ENCODE data around the gene DOCK7. TPM values are rescaled to one million over a fixed set of nuclear protein-coding genes. Genes with fewer than 3 reads are reported as not detected.
"Not testable (repeated sequence)": the region's sequence is repeated elsewhere in the genome, so short reads cannot be mapped to it uniquely, and the experiment has no call there.

DOCK7 gene
- total RNA-seq, 1 donor from 2014 or later: 10.2 TPM

DNA sequence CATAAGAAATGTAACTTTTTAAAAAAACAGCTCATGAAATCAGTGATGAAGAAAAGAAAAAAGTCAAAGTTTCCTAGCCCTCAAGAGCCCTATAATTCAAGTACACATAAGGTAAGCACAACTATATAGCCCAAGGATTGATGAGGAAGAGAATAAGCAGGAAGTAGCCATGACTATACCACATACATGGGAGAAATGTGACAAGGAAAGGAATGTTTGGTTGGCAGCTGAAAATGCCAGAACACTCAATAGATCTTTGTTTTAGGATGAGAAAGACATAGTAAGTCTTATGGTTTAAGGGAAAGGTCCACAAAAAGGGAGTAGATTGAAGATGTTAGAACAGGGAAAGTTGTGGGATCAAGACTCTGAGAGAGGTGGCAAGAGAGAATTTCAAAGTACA is 5.7 kb downstream of the DOCK7 start:
- DNase-seq: no peak
- TF ChIP-seq, protein P1, sequence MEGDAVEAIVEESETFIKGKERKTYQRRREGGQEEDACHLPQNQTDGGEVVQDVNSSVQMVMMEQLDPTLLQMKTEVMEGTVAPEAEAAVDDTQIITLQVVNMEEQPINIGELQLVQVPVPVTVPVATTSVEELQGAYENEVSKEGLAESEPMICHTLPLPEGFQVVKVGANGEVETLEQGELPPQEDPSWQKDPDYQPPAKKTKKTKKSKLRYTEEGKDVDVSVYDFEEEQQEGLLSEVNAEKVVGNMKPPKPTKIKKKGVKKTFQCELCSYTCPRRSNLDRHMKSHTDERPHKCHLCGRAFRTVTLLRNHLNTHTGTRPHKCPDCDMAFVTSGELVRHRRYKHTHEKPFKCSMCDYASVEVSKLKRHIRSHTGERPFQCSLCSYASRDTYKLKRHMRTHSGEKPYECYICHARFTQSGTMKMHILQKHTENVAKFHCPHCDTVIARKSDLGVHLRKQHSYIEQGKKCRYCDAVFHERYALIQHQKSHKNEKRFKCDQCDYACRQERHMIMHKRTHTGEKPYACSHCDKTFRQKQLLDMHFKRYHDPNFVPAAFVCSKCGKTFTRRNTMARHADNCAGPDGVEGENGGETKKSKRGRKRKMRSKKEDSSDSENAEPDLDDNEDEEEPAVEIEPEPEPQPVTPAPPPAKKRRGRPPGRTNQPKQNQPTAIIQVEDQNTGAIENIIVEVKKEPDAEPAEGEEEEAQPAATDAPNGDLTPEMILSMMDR (IDR thresholded peaks at IDR 0.05; ENCODE audit: borderline replicate concordance): no peak
- H3K27me3 ChIP-seq (ENCODE audit: low read depth): no peaks in the 10 kb centered on the region
- H3K4me1 ChIP-seq: peaks cover 31% of the 10 kb centered on the region
- H3K36me3 ChIP-seq: no peaks in the 10 kb centered on the region
- no peaks in the 10 kb centered on the region for H3K9me3 ChIP-seq (replicated peaks)
- no peak overlapping the region for H3K27ac ChIP-seq (replicated peaks)
- H3K4me3 ChIP-seq: no peak overlapping the region
- intact Hi-C loops (cut with micrococcal nuclease): no loop called here

DNA sequence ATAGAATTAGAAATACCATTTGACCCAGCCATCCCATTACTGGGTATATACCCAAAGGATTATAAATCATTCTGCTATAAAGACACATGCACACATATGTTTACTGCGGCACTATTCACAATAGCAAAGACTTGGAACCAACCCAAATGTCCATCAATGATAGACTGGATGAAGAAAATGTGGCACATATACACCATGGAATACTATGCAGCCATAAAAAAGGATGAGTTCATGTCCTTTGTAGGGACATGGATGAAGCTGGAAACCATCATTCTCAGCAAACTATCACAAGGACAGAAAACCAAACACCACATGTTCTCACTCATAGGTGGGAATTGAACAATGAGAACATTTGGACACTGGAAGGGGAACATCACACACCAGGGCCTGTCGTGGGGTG is 7.2 kb downstream of the DOCK7 start:
- intact Hi-C loops (cut with micrococcal nuclease); H3K4me3 ChIP-seq; H3K27me3 ChIP-seq (ENCODE audit: low read depth); H3K27ac ChIP-seq (replicated peaks); H3K9me3 ChIP-seq (replicated peaks); DNase-seq; H3K36me3 ChIP-seq: not testable (repeated sequence)
- peaks cover 28% of the 10 kb centered on the region for H3K4me1 ChIP-seq

DNA sequence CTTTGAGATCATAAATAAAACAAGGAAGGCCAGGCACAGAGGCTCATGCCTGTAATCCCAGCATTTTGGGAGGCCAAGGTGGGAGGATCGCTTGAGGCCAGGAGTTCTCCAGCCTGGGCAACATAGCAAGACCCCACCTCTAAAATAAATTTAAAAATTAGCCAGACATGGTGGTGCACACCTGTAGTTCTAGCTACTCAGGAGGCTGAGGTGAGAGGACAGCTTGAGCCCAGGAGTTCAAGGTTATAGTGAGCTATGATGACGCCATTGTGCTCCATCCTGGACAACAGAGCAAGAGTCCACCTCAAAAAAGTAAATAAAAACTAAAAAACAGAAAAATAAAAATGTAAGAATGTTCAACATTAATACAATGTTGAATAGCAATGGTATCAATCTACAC is 10.4 kb downstream of the DOCK7 start:
- peaks cover 20% of the 10 kb centered on the region for H3K4me1 ChIP-seq
- H3K9me3 ChIP-seq (replicated peaks); H3K4me3 ChIP-seq; DNase-seq; intact Hi-C loops (cut with micrococcal nuclease); H3K27ac ChIP-seq (replicated peaks); H3K36me3 ChIP-seq; H3K27me3 ChIP-seq (ENCODE audit: low read depth): not testable (repeated sequence)

DNA sequence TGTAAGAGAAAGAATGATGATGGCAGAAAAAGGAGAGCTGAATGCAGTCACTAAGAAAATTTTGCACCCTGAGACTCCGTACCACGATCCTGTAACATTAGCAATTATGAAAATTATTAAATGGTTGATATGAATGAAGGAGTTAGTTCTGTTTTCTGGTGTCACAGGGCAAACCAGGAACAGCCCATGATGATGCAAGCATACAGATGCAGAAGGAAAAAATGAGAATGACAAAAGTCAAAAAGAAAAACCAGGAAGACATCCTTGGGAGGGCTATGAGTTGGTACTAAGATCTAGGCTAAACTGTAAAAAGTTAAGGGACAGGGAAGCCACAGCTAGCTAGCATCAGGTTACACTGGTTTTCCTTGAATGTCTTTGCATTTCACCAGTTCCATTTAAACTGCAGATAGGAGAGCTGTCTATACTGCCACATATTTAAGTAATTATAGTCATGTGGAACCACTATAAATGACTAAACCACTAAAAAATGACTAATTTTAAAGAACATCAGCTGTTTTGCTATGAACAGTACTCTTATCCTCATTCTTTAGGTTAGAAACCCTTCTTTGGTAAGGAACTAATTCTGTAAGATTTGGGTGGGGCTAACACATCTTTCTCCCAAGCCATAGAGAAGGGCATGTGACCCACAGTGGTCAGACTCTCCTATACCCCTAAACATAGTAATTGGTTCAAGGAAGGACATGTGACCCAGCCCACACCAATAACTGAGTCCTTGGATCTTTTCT is 11.4 kb downstream of the DOCK7 start:
- TF ChIP-seq, protein P1 (IDR thresholded peaks at IDR 0.05; ENCODE audit: borderline replicate concordance): no peak
- H3K27ac ChIP-seq (replicated peaks): no peak overlapping the region
- no peak overlapping the region for H3K4me3 ChIP-seq
- H3K9me3 ChIP-seq (replicated peaks): no peaks in the 10 kb centered on the region
- H3K27me3 ChIP-seq (ENCODE audit: low read depth): no peaks in the 10 kb centered on the region
- DNase-seq: no peak
- peaks cover 18% of the 10 kb centered on the region for H3K4me1 ChIP-seq
- H3K36me3 ChIP-seq: no peaks in the 10 kb centered on the region
- intact Hi-C loops (cut with micrococcal nuclease): no loop called here

DNA sequence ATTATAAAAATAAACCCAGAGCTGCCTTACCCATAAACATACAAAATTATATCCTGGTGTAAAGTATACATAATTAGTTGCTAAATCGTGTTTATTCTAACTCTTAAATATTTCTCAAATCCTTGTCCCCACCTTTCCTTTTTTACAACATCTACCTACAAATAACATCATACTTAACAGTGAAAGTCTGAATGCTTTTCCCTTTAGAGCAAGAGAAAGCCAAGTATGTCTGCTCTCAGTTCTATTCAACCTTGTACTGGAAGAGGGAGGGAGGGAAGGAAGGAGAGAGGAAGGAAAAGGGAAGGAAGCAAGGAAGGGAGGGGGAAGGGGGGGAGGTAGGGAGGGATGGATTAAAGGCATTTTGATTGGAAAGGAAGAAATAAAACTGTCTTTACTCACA is 14.6 kb downstream of the DOCK7 start:
- no peaks in the 10 kb centered on the region for H3K36me3 ChIP-seq
- H3K27ac ChIP-seq (replicated peaks): no peak overlapping the region
- no peaks in the 10 kb centered on the region for H3K9me3 ChIP-seq (replicated peaks)
- no peaks in the 10 kb centered on the region for H3K27me3 ChIP-seq (ENCODE audit: low read depth)
- no peak for DNase-seq
- intact Hi-C loops (cut with micrococcal nuclease): no loop called here
- H3K4me3 ChIP-seq: no peak overlapping the region
- H3K4me1 ChIP-seq: peaks cover 18% of the 10 kb centered on the region
- TF ChIP-seq, protein P1 (IDR thresholded peaks at IDR 0.05; ENCODE audit: borderline replicate concordance): no peak

DNA sequence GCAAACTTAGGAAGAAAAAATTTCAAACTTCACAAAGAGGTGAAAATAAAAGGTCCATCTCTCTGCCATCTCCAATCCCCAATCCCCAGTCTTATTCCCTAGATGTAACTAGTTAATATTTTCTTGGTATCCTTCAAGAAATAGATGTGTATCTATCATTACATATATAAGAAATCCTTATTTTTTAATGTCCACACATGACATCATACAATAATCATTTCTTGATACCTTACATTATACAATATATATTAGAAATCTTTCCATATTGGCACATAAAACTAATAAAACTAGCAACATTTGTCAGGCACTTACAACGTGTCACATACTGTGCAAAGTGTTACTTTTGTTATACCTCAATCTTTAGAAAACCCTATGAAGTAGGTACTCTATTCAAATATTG is 16.2 kb downstream of the DOCK7 start:
- intact Hi-C loops (cut with micrococcal nuclease): no loop called here
- Histone ChIP-seq H3K4me1 (peaks cover 15% of the 10 kb centered on the region), H3K9me3 (replicated peaks) (no peaks in the 10 kb centered on the region)

More for the DNA sequence above, 16.2 kb downstream of the DOCK7 start:
- no peak for DNase-seq
- no peaks in the 10 kb centered on the region for H3K36me3 ChIP-seq
- TF ChIP-seq, protein P1 (IDR thresholded peaks at IDR 0.05; ENCODE audit: borderline replicate concordance): no peak
- H3K27me3 ChIP-seq (ENCODE audit: low read depth): no peaks in the 10 kb centered on the region
- no peak overlapping the region for H3K4me3 ChIP-seq
- H3K27ac ChIP-seq (replicated peaks): no peak overlapping the region

Measured in left ventricle myocardium inferior (tissue), 1 donor.